Raji (cell line): ENCODE results near the gene ROR1.

Source experiments
- POLR2A ChIP-seq: IDR thresholded peaks from 2 replicates; pipeline ENCODE4 v1.6.1; 2011; ENCODE audit warnings: low read depth, low read length, control low read depth; ENCODE audit not compliant: insufficient read depth

The ROR1 gene

DNA sequence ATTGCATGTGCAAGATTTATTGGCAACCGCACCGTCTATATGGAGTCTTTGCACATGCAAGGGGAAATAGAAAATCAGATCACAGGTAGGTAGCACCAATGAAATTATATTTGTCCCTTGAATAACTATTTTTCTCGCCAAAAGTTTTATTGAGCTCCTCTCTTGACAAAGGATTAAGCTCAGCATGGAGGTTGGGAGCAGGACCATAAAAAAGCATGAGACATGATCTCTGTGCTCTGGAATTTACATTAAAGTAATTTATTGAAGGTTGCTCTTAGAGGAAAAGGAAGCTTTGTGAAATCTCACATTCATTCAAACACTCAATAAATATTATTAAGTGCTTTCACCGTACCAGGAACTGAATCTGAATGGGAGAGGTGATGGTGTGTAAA, 363.6 kb downstream of the ROR1 start:
- no peak for TF ChIP-seq POLR2A

DNA sequence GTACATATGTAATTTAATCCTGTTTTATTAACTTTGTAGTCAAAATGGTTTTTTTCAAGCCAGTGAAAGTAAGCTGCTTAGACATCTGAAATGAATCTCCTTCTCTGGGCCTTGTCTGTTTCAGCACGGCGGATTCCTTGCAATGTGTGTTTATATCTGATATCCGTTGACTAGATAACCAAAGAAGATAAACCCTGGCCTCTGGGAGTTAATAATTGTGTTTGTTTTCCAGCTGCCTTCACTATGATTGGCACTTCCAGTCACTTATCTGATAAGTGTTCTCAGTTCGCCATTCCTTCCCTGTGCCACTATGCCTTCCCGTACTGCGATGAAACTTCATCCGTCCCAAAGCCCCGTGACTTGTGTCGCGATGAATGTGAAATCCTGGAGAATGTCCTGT, 366.1 kb downstream of the ROR1 start:
- TF ChIP-seq POLR2A = no peak

DNA sequence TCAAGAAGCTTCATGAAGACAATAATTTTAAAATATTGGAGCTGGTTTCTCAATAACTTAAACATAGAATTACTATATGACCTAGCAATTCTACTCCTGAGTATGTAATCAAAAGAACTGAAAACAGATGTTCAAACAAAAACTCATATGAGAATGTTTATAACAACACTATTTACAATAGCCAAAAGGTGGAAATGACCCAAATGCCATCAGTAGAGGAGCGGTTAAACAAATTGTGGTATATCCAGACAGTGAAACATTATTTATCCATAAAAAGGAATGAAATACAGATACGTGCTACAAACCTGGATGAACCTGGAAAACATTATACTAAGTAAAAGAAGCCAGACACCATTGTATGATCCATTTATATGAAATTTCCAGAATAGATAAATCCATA, 366.8 kb downstream of the ROR1 start:
- no peak for TF ChIP-seq POLR2A

DNA sequence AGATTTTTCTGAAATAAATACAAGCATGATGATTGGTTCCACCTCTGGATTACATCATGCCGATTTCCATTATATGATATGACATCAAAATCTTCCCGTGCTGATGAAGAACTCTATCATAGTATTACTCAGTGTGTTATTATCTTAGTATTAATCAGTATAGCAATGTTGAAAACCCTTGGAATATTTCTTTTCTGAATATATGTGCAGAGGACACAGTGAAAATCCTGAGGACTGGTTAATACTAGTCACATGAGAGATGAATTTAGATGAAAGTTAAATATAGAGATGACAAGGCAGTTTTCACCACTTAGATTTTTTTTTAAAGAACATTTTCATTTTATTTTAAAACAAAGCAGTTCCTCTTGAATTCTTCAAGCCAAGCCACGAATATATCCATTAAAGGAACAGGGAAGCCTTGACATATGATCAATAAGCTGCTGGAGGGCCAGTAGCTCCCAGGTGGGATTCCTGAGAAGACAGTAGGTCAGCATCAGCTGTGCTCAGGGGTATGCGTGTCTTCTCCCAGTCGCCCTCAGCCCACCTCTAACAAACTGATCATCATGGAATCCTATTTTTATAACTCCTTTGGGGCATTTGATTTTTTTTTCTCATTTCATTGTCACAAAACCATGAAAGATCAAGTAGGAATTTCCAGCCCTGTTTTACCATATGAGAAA, 373.4 kb downstream of the ROR1 start:
- no peak for TF ChIP-seq POLR2A

DNA sequence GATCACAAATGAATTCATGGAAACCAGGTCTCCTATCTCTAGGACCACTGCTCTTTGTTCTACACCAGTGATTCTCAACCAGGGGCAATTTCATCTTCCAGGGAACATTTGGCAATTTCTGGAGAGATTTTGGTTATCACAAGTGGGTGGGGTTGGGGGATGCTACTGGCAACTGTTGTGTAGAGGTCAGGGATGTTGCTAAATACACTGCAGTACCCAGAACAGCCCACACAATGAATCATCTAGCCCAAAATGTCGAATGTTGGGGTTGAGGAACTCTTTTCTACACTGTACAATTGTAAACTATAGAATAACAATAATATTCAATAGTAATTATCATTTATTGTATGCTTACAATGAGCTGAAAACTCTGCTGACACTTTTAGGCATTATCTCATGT, 373.9 kb downstream of the ROR1 start:
- no peak for TF ChIP-seq POLR2A

DNA sequence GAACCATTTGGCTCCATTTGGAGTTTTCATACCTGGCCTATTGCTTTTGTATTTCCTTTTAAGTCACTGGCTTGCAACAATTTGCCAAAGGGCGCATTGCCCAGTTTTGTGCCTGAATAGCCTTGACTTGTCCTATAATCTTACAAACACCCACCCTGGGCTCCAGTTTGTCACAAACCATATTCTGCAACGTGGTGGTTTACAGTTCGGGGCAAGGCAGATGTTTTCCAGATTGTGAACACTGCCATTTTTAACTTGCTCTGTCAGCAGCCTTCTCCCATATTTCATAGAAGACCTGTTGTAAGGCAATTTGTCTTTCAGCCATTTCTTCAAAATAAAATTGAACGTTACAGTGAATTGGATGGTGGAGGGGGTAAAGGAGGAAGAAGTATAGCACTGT, 376.4 kb downstream of the ROR1 start:
- TF ChIP-seq POLR2A = no peak

DNA sequence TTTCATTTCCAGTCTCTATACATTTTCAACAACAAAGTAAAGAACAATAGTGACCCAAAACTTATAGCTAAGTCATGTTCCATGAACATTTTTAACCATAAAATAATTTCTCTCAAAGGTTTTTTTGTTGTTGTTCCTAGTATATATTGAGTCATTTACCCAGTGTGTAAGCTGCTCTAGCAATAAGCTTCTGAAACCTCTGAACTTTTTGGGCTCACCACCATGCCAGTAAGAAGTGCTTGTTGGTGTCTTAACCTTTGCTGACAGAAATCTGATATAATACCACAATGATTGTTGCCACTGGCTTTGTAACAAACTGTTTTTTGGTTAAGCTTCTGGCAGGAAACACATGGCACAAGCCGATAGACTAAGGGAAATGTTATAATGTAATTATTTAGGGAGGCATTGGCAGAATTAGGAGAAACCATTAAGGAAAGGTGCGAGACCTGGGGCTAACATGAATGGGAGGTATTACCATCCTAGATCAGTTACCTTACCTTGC, 377.0 kb downstream of the ROR1 start:
- TF ChIP-seq POLR2A = no peak

DNA sequence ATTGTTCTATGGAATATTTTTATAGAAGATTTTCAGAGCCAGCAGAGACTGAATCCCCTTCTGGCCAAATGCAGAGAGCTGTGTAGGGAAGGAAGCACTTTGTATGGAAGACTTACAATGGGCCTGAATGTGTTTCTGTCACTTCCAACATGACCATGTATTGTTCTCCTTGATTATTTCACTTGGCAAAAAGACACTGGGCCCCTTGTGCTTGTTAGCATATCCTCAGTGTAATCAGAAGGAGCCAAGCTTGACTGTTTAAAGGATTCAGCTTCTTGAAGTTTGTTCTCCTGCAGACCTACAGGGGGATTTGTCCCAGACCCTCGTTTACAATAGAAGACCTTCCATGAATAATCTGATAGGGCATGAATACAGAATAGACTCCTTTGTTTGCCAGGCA, 381.5 kb downstream of the ROR1 start:
- no peak for TF ChIP-seq POLR2A

DNA sequence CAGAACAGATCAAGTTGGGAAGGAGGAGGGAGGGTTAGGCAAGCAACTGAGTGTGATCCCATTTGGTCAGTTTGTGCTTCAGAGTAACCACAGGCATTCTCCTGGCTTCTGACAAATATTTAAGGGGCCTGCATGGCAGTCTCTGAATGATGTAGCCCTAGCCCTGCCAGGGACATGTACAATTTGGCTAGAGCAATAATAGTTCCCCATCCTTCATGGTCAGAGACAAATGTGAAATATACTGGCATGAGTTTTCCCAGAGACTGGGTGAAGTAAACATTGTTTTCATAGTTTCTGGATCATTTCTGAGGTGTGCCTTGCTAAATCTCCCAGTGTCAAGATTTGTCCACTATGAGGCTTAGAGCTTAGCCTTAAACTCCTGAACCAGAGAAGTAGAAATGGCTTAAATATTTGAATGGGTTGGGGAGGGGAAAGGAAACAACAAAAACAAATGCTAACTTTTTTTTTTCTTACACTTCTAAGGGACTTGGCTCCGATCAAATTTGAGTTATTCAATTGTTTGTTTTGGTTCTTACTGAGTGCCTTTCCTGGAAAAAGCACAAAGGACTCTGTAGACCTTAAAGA, 387.6 kb downstream of the ROR1 start:
- no peak for TF ChIP-seq POLR2A

DNA sequence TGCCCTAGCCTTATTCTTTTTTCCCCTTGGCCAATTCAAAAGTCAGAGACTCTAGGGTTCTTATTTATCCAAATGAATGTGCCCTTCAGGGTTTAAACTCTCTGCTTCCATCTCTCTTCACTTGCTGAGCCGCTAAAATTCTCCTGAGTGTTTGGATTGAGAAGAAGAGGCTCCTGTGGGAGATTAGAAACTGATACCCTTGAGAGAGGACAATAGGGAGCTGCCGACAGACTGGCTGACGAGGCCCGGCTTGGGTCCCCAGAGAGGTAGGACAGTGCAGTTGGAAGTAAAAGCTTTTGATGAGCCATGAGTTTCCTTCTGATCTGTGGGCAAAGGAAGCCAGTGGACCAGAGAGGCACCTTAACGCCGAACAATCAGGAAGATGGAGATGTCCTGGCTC, 388.3 kb downstream of the ROR1 start:
- TF ChIP-seq POLR2A = no peak

DNA sequence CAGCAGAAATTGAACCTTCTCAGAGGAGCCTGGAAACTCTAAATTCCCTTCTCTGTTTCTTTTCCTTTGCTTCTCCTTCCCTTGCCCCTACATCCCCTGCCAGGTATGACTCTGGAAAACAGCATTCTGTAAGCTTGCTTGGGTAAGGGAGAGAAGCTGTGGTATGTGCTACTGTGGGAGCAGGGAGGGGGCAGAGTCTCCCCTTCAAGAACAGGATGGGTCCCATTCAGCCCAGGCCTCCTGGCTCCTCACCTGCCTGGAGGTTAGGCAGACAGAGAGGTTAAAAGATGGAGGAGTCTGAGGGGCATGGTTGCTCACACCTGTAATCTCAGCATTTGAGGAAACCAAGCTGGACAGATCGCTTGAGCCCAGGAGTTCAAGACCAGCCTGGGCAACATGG, 389.0 kb downstream of the ROR1 start:
- TF ChIP-seq POLR2A = no peak

DNA sequence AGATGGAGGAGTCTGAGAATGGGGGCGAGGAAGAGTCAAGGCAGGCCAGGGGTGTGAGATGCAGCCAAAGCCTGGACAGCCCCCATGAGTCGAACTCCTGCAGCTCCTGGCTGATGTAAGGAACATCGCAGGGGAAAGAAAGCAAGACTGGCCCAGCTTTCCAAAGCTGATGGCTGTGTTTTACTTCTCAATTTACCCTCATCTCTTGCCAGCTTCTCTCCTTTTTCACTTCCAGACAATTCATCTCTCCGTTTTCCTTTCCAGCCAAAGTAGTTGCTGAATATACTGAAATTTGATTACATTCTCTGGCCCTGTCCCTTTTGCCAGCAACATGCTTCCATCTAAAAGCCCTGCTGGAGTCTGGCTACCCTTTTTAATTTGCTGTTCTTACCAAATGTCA, 389.6 kb downstream of the ROR1 start:
- no peak for TF ChIP-seq POLR2A

DNA sequence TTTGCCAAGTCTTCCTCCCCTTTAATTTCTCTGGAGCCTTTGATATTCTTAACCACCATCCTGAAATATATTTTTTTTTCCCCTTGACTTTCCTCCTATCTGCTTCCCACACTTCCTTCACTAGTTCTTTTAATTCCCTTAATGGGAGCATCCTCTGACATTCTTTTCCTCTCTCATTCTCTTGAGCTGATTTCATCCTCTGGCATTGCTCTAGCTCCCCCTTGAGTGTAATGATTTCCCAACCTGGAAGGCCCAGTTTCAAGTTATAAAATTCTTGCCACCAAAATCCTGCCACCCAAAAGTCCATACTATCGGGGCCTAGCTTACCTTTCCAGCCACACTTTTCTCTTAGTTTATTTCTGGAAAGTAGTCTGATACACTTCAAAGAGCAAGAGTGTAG, 390.2 kb downstream of the ROR1 start:
- no peak for TF ChIP-seq POLR2A

DNA sequence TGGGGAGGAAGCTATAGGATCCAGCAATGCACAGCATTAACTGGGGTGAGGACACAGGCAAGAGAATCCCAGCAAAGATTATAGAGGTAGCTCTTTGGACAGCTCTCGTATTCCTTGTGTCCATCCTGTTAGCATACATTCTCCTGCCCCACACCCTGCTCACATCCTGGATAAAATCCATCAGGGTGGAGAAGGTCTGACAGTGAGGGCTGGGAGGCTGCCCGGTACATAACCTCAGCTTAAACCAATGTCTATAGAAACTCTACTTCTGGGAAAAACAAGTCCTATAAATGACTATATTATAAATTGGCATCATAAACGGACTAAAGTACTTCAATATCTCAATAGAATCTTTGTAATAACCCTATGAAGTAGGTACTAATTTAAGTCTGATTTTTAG, 392.8 kb downstream of the ROR1 start:
- no peak for TF ChIP-seq POLR2A

DNA sequence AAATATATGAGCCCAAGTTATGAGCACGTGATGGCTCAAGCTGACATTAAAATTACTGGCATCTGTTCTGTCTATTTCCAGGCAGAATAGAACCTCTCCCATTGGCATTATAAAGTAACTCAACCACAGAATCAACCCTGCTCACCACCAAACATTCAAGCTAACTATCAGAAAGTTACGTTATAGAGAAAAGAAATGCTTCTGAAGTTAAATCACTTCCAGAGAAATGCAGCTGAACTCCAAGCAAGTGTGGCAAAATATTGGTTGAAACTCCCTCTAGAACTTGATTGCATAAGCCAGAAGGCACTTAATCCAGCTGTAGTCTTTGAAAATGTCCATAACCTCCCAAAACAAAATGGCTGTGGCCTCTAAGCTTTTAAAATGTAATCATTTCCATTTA, 393.4 kb downstream of the ROR1 start:
- TF ChIP-seq POLR2A = no peak

DNA sequence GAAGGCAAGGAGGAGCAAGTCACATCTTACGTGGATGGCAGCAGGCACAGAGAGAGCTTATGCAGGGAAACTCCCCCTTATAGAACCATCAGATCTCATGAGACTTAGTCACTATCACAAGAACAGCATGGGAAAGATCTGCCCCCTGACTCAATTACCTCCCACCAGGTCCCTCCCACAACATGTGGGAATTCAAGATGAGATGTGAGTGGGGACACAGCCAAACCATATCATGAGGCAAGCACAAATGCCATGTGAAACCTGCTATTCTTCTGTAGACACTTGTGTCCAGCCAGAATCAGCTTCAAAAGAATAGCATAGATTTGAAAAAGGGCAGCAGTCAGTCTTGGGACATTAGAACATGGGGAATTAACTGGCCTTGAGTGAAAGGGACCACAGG, 397.4 kb downstream of the ROR1 start:
- TF ChIP-seq POLR2A = no peak

DNA sequence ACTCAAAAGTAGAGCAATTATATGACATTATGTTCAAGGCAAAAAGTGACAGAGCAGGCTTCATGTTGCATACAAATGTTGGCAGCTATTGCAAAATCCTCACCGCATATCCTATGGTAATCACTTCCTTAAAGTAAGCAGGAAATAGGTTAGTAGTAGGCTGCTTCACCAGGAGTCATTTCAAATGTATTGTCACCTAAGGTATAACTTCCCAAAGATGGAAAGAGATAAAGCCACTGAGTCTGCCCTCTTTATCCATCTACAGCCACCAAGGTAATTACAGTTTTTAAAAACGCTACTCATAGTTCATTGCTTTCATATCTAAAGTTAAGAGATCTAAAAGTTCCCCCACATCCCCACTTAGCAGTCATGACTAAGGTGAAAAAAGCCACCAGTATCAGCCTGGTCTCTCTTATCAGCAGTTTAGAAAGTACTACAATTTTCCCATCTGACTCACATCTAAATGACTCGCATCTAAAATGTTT, 398.0 kb downstream of the ROR1 start:
- TF ChIP-seq POLR2A = no peak

DNA sequence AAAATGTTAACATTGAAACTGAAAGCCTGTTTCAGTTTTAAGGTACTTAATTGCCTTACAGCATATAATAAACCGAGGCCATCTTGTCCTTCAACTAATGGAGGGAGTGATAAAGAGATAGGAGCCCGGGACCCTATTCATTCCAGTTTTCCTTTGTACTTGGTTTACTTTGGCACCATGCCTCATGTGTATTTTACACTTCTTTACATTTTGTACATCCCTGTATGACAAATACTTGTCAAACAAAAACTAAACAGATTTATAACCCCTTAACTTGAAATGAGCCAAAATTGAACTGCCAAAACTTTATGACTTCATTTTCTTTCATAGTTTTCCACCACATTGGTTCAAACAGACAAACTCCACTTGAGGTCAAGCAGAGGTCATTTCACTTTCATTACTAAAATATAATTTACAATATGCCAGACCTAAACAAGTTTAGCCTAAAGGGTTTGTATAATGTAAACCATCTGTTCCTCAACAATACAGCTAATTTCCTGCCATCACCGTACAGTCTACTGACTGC, 398.7 kb downstream of the ROR1 start:
- TF ChIP-seq POLR2A = no peak
